DOHH2 (cell line): Measurements from ENCODE around the gene UBE2L3.

Experiments
- EZH2phosphoT487 ChIP-seq: fragments of 200-600 bp; sonication (generic); IDR thresholded peaks from 2 replicates; pipeline ENCODE4 v1.6.1; 2017; ENCODE audit warnings: borderline replicate concordance, mild to moderate bottlenecking, antibody characterized with exemption, low read length, moderate library complexity, mixed read lengths
- TF ChIP-seq, protein P1 (sequence below): fragments of 200-600 bp; sonication (generic); IDR thresholded peaks from one replicate; pipeline ENCODE4 v1.5.1; 2014; ENCODE audit warnings: antibody characterized with exemption, mild to moderate bottlenecking, low read depth, low read length; ENCODE audit not compliant: poor library complexity, severe bottlenecking

DNA sequence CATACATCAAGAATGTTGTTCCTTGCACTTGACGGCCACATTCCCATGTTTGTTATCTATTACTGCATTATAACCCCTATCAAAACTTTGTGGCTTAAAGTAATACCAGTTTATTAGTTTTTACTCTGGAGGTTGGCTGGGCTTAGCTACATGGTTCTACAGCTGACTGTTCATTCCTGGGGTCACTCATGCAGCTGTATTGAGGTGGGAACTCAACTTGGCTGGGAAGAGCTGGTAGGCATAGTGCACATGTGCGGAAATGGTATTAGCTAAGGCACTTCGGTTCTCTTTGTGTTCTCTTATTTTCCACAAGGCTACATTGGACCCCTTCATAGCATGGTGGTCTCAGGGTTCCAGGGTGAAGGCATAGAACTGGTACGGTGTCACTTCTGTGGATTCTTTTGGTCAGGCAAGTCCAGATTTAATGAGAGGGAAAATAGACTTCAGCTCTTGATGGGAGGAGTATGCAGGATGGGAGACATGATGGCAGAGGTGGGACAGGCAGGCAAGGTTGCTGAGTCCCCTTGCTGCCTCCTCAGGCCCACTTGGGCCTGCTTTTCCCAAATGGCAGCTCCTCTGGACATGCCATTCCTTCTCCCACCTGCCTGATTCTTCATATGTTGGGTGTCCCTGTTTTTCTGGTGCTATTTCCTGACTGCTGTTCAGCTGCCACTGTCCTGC lies 46.2 kb downstream of the UBE2L3 start:
- TF ChIP-seq, protein P1, sequence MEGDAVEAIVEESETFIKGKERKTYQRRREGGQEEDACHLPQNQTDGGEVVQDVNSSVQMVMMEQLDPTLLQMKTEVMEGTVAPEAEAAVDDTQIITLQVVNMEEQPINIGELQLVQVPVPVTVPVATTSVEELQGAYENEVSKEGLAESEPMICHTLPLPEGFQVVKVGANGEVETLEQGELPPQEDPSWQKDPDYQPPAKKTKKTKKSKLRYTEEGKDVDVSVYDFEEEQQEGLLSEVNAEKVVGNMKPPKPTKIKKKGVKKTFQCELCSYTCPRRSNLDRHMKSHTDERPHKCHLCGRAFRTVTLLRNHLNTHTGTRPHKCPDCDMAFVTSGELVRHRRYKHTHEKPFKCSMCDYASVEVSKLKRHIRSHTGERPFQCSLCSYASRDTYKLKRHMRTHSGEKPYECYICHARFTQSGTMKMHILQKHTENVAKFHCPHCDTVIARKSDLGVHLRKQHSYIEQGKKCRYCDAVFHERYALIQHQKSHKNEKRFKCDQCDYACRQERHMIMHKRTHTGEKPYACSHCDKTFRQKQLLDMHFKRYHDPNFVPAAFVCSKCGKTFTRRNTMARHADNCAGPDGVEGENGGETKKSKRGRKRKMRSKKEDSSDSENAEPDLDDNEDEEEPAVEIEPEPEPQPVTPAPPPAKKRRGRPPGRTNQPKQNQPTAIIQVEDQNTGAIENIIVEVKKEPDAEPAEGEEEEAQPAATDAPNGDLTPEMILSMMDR: no peak
- no peak for TF ChIP-seq EZH2phosphoT487
